ENCODE measurements around the gene CGB5.

The CGB5 gene

GRCh38 chr19:49057636-49058234 lies 14.1 kb downstream of the CGB5 start, which contains the start of gene CGB7:
Gene CGB7 (minus strand): TSS chr19:49057749. CDS start chr19:49055375, 2,374 bp downstream.
- in situ Hi-C loops (cut with MboI; ENCODE audit: low sequenced_read_pairs), result no loop called here
- Histone ChIP-seq H3K36me3 (replicated peaks) (no peaks in the 10 kb centered on the region), H3K4me1 (peaks cover 4% of the 10 kb centered on the region), H3K4me3 (peak within 1 kb of the TSS; percentile 54), H3K9me3 (no peaks in the 10 kb centered on the region), H3K27me3 (ENCODE audit: low read depth) (no peaks in the 10 kb centered on the region)
- peak in 1 of 2 experiments; percentile 74 for DNase-seq (ENCODE audit: low spot score in 2 of 2)

DNA sequence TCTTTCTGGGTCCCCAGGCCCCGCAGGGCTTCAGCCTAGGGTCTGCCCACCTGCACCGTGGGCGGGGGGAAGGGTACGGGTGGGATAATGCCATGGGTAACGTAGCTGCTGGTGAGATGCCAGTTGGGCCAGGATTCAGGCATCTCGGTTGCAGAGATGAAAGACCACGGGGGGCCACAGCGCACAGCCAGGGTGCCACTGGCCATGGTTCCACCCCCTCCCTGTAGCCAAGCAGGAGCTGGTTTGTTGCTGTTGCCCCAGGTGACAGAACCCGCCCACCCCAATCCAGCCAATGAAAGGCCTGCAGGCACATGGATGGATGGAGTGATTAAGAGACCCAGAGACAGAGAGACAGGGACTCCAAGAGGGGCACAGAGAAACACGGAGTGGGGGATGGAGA lies 14.9 kb downstream of the CGB5 start:
- Histone ChIP-seq H3K4me1 (peaks cover 4% of the 10 kb centered on the region), H3K4me3 (no peak overlapping the region), H3K36me3 (replicated peaks) (no peaks in the 10 kb centered on the region), H3K9me3 (no peaks in the 10 kb centered on the region), H3K27me3 (ENCODE audit: low read depth) (no peaks in the 10 kb centered on the region)
- DNase-seq (ENCODE audit: low spot score in 2 of 2), result peak in 1 of 2 experiments; percentile 60
- in situ Hi-C loops (cut with MboI; ENCODE audit: low sequenced_read_pairs), result no loop called here

DNA sequence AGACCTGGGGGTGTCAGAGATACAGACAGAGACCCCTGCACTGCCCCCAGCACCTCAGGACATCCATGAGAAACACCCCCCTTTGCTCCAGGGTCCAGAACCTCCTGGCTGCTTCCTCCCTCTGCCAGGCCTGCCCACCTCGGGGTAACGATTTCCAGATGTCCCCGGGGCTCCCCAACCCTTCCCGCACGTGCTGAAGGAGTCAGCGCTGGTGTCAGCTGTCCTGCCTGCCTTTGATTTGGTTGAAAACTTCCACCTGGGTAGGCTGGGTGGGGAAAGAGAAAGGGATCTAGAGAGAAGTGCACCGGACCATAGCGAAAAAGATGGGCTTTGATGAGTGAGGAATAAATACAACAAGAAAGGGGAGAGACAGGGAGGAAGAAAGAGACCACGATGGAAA lies 15.4 kb downstream of the CGB5 start:
- in situ Hi-C loops (cut with MboI; ENCODE audit: low sequenced_read_pairs), result no loop called here

GRCh38 chr19:49061000-49061399 lies 17.4 kb downstream of the CGB5 start:
- Histone ChIP-seq H3K4me1 (peaks cover 4% of the 10 kb centered on the region), H3K36me3 (replicated peaks) (no peaks in the 10 kb centered on the region), H3K27me3 (ENCODE audit: low read depth) (no peaks in the 10 kb centered on the region), H3K4me3 (no peak overlapping the region), H3K9me3 (no peaks in the 10 kb centered on the region)
- DNase-seq (ENCODE audit: low spot score in 2 of 2), result no peak
- in situ Hi-C loops (cut with MboI; ENCODE audit: low sequenced_read_pairs), result no loop called here

More for the DNA sequence above, 15.4 kb downstream of the CGB5 start:
- H3K27me3 ChIP-seq (ENCODE audit: low read depth), result no peaks in the 10 kb centered on the region
- H3K36me3 ChIP-seq (replicated peaks), result no peaks in the 10 kb centered on the region
- no peaks in the 10 kb centered on the region for H3K9me3 ChIP-seq
- H3K4me3 ChIP-seq, result no peak overlapping the region
- no peak for DNase-seq (ENCODE audit: low spot score in 2 of 2)
- H3K4me1 ChIP-seq, result peaks cover 4% of the 10 kb centered on the region

GRCh38 chr19:49061445-49061844 lies 17.8 kb downstream of the CGB5 start:
- no peak overlapping the region for H3K4me3 ChIP-seq
- H3K4me1 ChIP-seq, result peaks cover 4% of the 10 kb centered on the region
- no peak for DNase-seq (ENCODE audit: low spot score in 2 of 2)
- no peaks in the 10 kb centered on the region for H3K9me3 ChIP-seq
- in situ Hi-C loops (cut with MboI; ENCODE audit: low sequenced_read_pairs), result no loop called here
- no peaks in the 10 kb centered on the region for H3K27me3 ChIP-seq (ENCODE audit: low read depth)
- H3K36me3 ChIP-seq (replicated peaks), result no peaks in the 10 kb centered on the region

- in situ Hi-C loops (cut with MboI; ENCODE audit: low sequenced_read_pairs), result no loop called here
- H3K4me1 ChIP-seq, result no peaks in the 10 kb centered on the region; the same call in 1 of the 2 replicates
These were observed 20.5 kb downstream of the CGB5 start for GRCh38 chr19:49064029-49064629.

DNA sequence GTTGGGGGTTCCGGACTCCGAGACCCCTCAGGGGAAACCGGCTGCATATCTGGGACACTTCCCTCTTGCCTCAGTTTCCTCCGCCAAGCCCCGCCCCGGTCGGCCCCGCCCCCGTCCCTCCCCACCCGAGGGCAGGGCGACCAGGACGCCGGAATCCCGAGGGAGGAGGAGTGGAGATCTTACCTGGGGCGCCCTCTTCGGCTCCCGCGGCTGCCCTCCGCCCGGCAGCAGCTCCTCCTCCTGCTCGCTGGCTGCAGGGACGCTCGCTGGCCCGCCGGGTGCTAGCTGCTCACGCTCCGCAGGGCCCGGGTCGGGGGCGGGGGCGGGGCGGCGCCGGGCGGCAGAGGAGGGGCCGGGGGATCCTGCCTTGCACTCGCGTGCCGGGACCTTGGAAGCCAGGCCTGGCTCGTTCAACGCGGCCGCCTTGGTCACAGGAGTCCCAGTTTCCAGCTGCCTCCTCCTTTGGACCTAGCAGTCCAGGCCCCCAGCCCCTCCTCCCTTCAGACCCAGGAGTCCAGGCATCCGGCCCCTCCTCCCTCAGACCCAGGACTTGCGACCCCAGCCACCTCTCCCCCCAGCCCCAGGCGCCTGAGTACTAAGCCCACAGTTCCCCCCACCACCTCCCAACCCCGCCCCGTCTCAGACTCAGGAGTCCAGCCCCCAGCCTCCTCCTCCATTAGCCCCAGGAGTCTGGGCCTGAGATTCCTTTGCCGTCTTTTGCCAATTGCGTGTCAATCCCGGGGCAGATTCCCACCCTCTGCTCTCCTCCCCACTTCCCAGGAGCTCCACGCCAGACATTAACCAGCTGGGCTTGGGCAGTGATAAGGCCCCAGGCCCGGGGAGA lies 21.3 kb downstream of the CGB5 start, which contains the start of gene NTF4:
Gene NTF4 (minus strand): TSS at position 51 of the 844 bp plus-strand sequence. CDS start 2,821 bp downstream, outside the sequence.
- H3K4me1 ChIP-seq, result no peaks in the 10 kb centered on the region; the same call in 1 of the 2 replicates
- 0 out of 2 replicates have a peak, but pooled peaks cover 2% of the 10 kb centered on the region for H3K27me3 ChIP-seq (ENCODE audit: low read depth)
- peak within 1 kb of the TSS; percentile 4; the same call in 1 of the 2 replicates for H3K4me3 ChIP-seq
- no peaks in the 10 kb centered on the region for H3K36me3 ChIP-seq (replicated peaks)
- in situ Hi-C loops (cut with MboI; ENCODE audit: low sequenced_read_pairs), result no loop called here
- H3K9me3 ChIP-seq, result no peaks in the 10 kb centered on the region
- DNase-seq (ENCODE audit: low spot score in 2 of 2), result peak; percentile 24 to 78

More at GRCh38 chr19:49064029-49064629, 20.5 kb downstream of the CGB5 start:
- DNase-seq (ENCODE audit: low spot score in 2 of 2), result no peak
- Histone ChIP-seq H3K4me3 (no peak overlapping the region), H3K27me3 (ENCODE audit: low read depth) (0 out of 2 replicates have a peak, but pooled peaks cover 2% of the 10 kb centered on the region), H3K9me3 (no peaks in the 10 kb centered on the region), H3K36me3 (replicated peaks) (no peaks in the 10 kb centered on the region)

DNA sequence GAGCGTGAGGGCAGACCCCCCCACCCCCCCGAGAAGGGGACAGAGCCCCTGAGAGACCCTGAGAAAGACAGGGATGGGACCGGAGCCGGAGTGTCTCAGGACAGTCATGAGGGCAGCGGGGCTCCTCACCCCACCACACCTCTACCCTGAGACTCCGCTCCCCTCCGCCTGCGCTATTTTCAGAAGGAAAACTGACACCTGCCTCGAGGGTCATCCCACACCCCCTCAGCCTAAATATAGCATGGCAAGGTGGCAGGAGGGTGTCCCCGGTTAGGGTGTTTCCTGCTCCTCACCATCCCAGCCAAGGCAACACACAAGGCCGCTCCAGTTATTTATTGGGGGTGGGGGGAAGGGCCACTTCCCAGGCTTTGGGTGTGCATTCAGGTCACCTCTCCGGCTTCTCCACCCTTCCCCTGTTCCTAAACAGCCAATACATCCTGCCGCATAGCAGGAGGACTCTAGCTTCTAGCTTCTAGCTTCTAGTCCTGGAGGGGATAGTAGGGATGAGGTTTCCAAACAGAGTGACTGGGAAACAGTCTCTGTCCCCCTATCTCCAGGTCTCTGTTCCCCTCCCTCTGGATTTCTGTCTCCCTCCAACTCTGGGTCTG lies 22.4 kb downstream of the CGB5 start:
- DNase-seq (ENCODE audit: low spot score in 2 of 2), result no peak
- H3K36me3 ChIP-seq (replicated peaks), result no peaks in the 10 kb centered on the region
- H3K27me3 ChIP-seq (ENCODE audit: low read depth), result 0 out of 2 replicates have a peak, but pooled peaks cover 2% of the 10 kb centered on the region
- H3K4me1 ChIP-seq, result no peaks in the 10 kb centered on the region; the same call in 1 of the 2 replicates
- H3K4me3 ChIP-seq, result no peak overlapping the region
- in situ Hi-C loops (cut with MboI; ENCODE audit: low sequenced_read_pairs), result no loop called here
- no peaks in the 10 kb centered on the region for H3K9me3 ChIP-seq

- Histone ChIP-seq H3K4me3 (no peak overlapping the region), H3K27me3 (ENCODE audit: low read depth) (0 out of 2 replicates have a peak, but pooled peaks cover 2% of the 10 kb centered on the region), H3K9me3 (no peaks in the 10 kb centered on the region), H3K36me3 (replicated peaks) (no peaks in the 10 kb centered on the region), H3K4me1 (no peaks in the 10 kb centered on the region; the same call in 1 of the 2 replicates)
- in situ Hi-C loops (cut with MboI; ENCODE audit: low sequenced_read_pairs), result no loop called here
- DNase-seq (ENCODE audit: low spot score in 2 of 2), result no peak
These were observed 23.9 kb downstream of the CGB5 start for GRCh38 chr19:49067554-49067953.

- no peak overlapping the region for H3K4me3 ChIP-seq
- H3K4me1 ChIP-seq, result no peaks in the 10 kb centered on the region; the same call in 1 of the 2 replicates
- no peaks in the 10 kb centered on the region for H3K9me3 ChIP-seq
- peaks cover 14% of the 10 kb centered on the region for H3K27me3 ChIP-seq (ENCODE audit: low read depth)
- no peaks in the 10 kb centered on the region for H3K36me3 ChIP-seq (replicated peaks)
- DNase-seq (ENCODE audit: low spot score in 2 of 2), result no peak
- in situ Hi-C loops (cut with MboI; ENCODE audit: low sequenced_read_pairs), result no loop called here
These were observed 25.4 kb downstream of the CGB5 start for GRCh38 chr19:49069026-49069425.

DNA sequence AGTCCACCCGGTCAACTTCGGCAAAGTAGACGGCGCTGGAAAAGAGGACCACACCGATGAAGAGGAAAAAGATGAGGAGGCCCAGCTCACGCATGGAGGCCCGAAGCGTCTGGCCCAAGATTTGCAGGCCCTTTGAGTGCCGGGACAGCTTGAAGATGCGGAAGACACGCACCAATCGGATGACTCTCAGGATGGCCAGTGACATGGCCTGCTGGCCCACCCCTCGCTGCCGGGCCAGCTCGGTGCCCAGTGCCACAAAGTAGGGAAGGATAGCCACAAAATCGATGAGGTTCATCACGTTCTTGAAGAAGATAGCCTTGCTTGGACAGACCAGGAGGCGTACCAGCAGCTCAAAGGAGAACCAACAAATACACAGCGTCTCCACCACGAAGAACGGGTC lies 26.8 kb downstream of the CGB5 start:
- Histone ChIP-seq H3K27me3 (ENCODE audit: low read depth) (peaks cover 20% of the 10 kb centered on the region), H3K4me1 (no peaks in the 10 kb centered on the region; the same call in 1 of the 2 replicates), H3K9me3 (no peaks in the 10 kb centered on the region), H3K4me3 (no peak overlapping the region), H3K36me3 (replicated peaks) (no peaks in the 10 kb centered on the region)
- no peak for DNase-seq (ENCODE audit: low spot score in 2 of 2)
- in situ Hi-C loops (cut with MboI; ENCODE audit: low sequenced_read_pairs), result no loop called here

DNA sequence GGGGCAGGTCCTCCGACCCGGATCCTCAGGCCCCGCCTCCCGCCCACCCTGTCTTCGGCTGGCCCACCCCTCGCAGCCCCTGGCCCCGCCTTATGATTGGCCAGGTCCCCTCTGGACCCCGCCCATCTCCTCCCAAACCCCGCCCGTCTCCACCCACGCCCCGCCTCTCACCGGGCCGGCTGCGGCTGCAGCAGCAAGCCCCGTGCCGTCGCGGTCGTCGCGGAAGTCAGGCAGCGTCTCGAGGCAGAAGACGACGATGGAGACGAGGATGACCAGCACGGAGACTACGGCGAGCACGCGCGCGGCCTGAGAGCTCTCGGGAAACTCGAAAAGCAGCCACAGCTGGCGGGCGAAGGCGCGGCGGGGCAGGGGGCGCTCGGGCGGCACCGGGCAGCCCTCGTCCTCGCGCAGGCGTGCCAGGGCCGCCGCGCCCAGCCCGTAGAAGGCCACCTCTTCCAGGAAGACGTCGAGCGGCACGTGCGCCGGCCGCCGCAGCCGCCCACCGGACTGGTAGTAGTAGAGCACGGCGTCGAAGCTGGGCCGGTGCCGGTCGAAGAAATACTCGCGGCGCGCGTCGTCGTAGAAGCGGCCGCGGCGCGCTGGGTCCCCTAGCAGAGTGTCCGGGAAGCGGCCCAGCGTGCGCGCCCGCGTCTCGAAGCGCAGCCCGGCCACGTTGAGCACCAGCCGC lies 28.4 kb downstream of the CGB5 start:
- no peaks in the 10 kb centered on the region; the same call in 1 of the 2 replicates for H3K4me1 ChIP-seq
- no peaks in the 10 kb centered on the region for H3K36me3 ChIP-seq (replicated peaks)
- H3K4me3 ChIP-seq, result no peak overlapping the region
- H3K27me3 ChIP-seq (ENCODE audit: low read depth), result peaks cover 20% of the 10 kb centered on the region
- peak in 1 of 2 experiments; percentile 56 for DNase-seq (ENCODE audit: low spot score in 2 of 2)
- H3K9me3 ChIP-seq, result no peaks in the 10 kb centered on the region
- in situ Hi-C loops (cut with MboI; ENCODE audit: low sequenced_read_pairs), result no loop called here

Data from HAP-1 (cell line).